GM12864 (cell line): ENCODE results near the gene RAB18.

Experiments used
- DNase-seq: peaks from one replicate; pipeline ENCODE4 v3.0.0-alpha.2; 2011; ENCODE audit warnings: low read depth
- H3K4me3 ChIP-seq: 2 replicates; pipeline ENCODE4 v1.5.1; 2011; ENCODE audit warnings: mild to moderate bottlenecking, low read depth, low read length, control low read depth
- TF ChIP-seq, protein P1 (sequence below): IDR thresholded peaks from 2 replicates; pipeline ENCODE4 v1.5.1; 2011; ENCODE audit warnings: low read depth, mild to moderate bottlenecking, moderate library complexity, low read length, control low read depth, inconsistent platforms; ENCODE audit errors: missing control alignments

Gene RAB18

DNA sequence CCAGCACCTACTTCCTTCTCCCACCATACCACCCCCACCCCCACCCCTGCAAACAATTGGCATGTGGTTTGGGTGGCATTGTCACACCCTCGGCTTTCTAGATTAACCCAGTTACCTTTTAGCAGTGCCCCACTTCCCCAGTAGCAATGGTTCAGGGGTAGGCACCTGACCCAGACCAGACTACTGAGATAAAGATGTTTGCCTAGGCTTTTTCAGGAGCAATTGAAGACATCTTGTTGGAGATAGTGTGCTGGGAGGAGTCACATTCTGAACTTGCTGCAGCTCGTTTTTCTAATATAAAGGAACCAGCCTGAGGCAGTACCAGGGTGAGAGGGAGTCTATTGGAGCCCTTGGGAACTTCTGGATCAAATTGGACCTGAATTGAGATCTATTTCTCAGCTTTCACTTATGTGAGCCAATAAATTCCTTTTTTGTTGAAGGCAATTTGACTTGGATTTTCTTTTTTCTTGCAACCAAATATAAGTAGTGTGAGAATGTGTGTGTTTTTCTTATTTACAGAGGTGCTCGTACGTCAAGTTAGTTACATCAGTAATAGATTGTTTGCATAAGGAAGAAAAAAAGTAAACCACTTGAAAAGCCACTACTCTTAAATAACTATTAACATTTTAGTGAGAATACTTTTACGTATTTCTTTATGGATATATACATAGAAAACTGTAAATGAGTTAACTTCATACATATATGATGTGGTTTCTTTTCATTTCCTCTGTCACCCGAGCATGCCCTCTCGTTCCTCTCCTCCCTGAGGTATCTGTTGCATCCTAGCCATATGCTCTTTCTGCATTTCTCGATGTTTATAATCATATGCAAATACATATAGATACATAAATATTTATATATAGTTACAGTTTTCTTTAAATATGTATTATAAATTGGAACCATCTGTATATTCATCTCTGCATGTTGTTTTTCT is 38.0 kb downstream of the RAB18 start:
- DNase-seq = no peak
- TF ChIP-seq, protein P1, sequence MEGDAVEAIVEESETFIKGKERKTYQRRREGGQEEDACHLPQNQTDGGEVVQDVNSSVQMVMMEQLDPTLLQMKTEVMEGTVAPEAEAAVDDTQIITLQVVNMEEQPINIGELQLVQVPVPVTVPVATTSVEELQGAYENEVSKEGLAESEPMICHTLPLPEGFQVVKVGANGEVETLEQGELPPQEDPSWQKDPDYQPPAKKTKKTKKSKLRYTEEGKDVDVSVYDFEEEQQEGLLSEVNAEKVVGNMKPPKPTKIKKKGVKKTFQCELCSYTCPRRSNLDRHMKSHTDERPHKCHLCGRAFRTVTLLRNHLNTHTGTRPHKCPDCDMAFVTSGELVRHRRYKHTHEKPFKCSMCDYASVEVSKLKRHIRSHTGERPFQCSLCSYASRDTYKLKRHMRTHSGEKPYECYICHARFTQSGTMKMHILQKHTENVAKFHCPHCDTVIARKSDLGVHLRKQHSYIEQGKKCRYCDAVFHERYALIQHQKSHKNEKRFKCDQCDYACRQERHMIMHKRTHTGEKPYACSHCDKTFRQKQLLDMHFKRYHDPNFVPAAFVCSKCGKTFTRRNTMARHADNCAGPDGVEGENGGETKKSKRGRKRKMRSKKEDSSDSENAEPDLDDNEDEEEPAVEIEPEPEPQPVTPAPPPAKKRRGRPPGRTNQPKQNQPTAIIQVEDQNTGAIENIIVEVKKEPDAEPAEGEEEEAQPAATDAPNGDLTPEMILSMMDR = no peak
- no peak overlapping the region for H3K4me3 ChIP-seq

DNA sequence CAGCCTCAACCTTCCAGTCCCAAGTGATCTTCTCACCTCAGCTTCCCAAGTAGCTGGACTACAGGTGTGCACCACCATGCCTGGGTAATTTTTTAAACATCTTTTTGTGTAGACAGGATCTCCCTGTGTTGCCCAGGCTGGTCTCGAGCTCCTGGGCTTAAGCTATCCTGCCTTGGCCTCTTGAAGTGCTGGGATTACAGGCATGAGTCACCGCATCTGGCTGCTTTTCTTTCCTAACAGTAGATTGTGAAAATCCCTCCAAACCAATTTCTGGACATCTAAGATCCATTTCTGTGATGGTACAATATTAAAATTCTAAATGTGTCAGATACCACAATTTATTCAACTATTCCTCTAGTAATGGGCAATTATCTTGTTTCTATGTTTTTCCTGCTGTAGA is 38.7 kb downstream of the RAB18 start:
- H3K4me3 ChIP-seq = no peak overlapping the region
- no peak for DNase-seq
- TF ChIP-seq, protein P1 = no peak

DNA sequence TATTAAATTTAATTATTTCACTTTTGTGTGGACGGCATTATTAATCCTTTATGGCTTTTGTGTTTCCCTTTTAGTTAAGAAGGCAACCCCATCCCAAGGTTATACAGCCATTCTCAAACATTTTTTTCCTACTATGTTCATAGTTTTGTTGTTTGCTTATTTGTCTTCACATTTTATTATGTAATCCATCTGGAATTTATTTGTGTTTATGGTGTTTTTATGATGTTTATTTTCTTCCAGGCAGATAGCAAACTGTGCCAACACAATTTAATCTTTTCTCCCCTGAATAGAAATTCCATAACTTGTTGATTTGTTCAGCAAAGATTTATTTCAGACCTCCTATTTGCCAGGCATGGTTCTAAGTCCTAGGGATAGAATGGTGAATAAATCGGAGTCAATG is 42.9 kb downstream of the RAB18 start:
- no peak overlapping the region for H3K4me3 ChIP-seq
- TF ChIP-seq, protein P1 = no peak
- DNase-seq = no peak

DNA sequence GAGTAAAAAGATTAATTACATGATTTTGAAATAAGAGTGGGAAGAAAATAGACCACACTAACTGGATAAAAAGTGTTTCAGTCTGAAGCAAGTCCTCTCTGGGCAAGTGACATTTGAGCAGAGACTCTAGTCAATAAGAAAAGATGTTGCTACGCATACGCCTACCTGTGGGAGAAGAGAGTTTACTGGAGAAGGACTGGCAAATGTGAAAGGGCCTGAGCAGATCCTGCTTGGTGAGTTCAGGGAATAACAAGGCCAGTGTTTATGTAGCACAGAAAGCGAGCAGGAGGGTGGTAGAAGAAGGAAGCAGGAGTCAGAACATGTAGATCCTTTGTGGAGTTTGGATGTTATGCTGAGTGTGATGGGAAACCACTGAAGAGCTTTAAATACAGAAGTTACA is 43.4 kb downstream of the RAB18 start:
- no peak overlapping the region for H3K4me3 ChIP-seq
- no peak for DNase-seq
- TF ChIP-seq, protein P1 = no peak

DNA sequence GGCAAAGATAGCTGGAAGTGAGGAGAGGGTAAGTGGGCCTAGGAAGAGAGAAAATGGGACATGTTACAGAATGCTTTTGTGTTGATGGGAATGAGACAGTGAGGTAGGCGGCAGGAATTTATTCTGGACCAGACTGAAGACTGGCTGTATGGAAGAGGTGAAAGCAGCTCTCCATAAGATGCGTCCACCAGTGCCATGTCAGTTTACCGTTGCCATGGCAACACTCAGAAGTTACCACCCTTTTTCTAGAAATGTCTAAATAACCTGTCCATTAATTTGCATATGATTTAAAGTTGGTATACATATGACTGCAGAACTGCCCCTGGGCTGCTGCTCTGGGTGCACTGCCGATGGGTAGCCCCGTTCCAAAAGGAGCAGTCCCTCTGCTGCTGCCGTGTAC is 46.7 kb downstream of the RAB18 start:
- H3K4me3 ChIP-seq = no peak overlapping the region
- TF ChIP-seq, protein P1 = no peak
- no peak for DNase-seq

DNA sequence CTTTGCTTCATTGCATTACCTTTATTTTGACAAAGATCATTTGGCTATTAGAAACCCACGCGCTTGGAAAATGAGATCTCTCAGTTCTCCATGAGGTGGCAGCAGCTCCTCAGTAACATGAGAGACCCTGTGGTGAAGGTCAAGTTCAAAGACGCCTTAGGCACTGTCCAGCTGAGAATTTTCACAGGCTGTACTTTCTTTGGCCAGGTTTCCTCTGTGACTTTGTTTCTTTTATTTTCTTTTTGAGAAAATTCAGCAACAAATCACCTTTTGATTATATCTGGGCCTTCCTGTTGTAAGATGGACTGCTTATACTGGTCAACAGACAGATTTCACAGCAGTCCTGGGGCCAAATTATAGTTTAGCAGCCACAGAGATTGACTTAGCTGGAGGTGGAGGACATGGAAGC is 54.5 kb downstream of the RAB18 start:
- TF ChIP-seq, protein P1 = peak; percentile 60
- H3K4me3 ChIP-seq = no peak overlapping the region
- peak; percentile 10 for DNase-seq

DNA sequence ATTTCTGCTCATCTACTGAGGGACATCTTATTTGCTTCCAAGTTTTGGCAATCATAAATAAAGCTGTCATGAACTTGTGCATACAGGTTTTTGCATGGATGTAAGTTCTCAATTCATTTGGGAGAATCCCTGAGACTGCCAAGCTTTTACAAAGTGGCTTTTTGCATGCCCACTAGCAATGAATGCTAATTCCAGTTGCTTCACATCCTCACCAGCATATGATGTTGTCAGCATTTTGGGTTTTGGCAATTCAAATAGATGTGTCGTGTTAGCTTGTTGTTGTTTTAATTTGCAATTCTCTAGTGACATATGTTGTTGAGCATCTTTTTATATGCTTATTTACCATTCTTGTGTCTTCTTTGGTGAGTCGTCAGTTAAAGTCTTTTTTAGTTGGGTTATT is 57.2 kb downstream of the RAB18 start:
- H3K4me3 ChIP-seq = no peak overlapping the region
- TF ChIP-seq, protein P1 = no peak
- DNase-seq = no peak
